Sigmoid colon (tissue), 4 donors: Measurements from ENCODE around the gene TP53BP2.

ENCODE experiments used
- CTCF ChIP-seq, 4 experiments: fragments of 450-650 bp in 3 of 4; fragments of 200-600 bp in 1 of 4; IDR thresholded peaks; one replicate each; pipeline ENCODE4 v1.5.1; 2016 to 2019; ENCODE audit warnings: antibody characterized with exemption in 4 of 4, mild to moderate bottlenecking in 3 of 4, moderate library complexity in 2 of 4
- EP300 ChIP-seq, 4 donors: sonication (generic); formaldehyde crosslinking; IDR thresholded peaks; one replicate each; pipeline ENCODE4 v1.6.1; 2017; ENCODE audit warnings: antibody characterized with exemption in 4 of 4
- POLR2A ChIP-seq, 2 donors: fragments of 450-650 bp; IDR thresholded peaks; one replicate each; pipeline ENCODE4 v1.6.1; 2016; ENCODE audit warnings: antibody characterized with exemption in 2 of 2, mild to moderate bottlenecking in 2 of 2, moderate library complexity in 2 of 2

- no peak for TF ChIP-seq CTCF (IDR thresholded peaks at IDR 0.05)
- no peak for TF ChIP-seq EP300 (IDR thresholded peaks at IDR 0.05)
- TF ChIP-seq POLR2A (IDR thresholded peaks at IDR 0.05) = no peak
These were observed 33.0 kb upstream of the TP53BP2 start for GRCh38 chr1:223878598-223879325.
